Tibial artery (tissue), 4 donors: ENCODE measurements around the gene TLE4.

ENCODE experiments used
- DNase-seq, 2 donors: peaks; one replicate each; pipeline ENCODE4 v3.0.0-alpha.2; 2019
- H3K27ac ChIP-seq, 2 donors: fragments of 200-600 bp; sonication (generic) in 1 of 2; 1 replicate in 1 of 2; 2 replicates in 1 of 2; pipeline ENCODE4 v1.5.1; 2018 to 2019; ENCODE audit warnings: mild to moderate bottlenecking in 1 of 2
- H3K27me3 ChIP-seq, 2 donors: fragments of 200-600 bp; sonication (generic) in 1 of 2; one replicate each; pipeline versions ENCODE4 v1.5.1 to v1.6.0; 2016 to 2019
- H3K36me3 ChIP-seq, 3 donors: fragments of 200-600 bp; sonication (generic) in 2 of 3; one replicate each; pipeline ENCODE4 v1.5.1; 2016 to 2019; ENCODE audit warnings: mild to moderate bottlenecking in 2 of 3
- H3K4me1 ChIP-seq, 4 donors: fragments of 200-600 bp; sonication (generic) in 2 of 4; 1 replicate in 3 of 4; 2 replicates in 1 of 4; pipeline ENCODE4 v1.5.1; 2016 to 2019
- H3K4me3 ChIP-seq, 2 donors: fragments of 200-600 bp; sonication (generic) in 1 of 2; 1 replicate in 1 of 2; 2 replicates in 1 of 2; pipeline ENCODE4 v1.5.1; 2018 to 2019; ENCODE audit warnings: mild to moderate bottlenecking in 2 of 2
- H3K9me3 ChIP-seq, 3 donors: fragments of 200-600 bp; sonication (generic) in 1 of 3; one replicate each; pipeline ENCODE4 v1.5.1; 2016 to 2019
- CTCF ChIP-seq, 2 experiments: fragments of 200-600 bp in 1 of 2; fragments of 450-650 bp in 1 of 2; IDR thresholded peaks; one replicate each; pipeline ENCODE4 v1.5.1; 2017 to 2019; ENCODE audit warnings: antibody characterized with exemption in 2 of 2, mild to moderate bottlenecking in 1 of 2, moderate library complexity in 1 of 2
- intact Hi-C: fragments of 100-400 bp; cut with DNase I; formaldehyde crosslinking; loops from one replicate; pipeline ENCODE4 v1.15.0; 2023; ENCODE audit warnings: low total_unique reads

The TLE4 gene

GRCh38 chr9:79621916-79622575, 50.3 kb downstream of the TLE4 start:
- intact Hi-C loops: no loop called here
- no peaks in the 10 kb centered on the region for H3K27me3 ChIP-seq

GRCh38 chr9:79623799-79624721, 52.3 kb downstream of the TLE4 start:
- Histone ChIP-seq H3K27ac (no peak overlapping the region), H3K36me3 (no peaks in the 10 kb centered on the region), H3K9me3 (no peaks in the 10 kb centered on the region), H3K27me3 (no peaks in the 10 kb centered on the region), H3K4me3 (no peak overlapping the region), H3K4me1 (peaks cover 0 to 12% (median 0%) of the 10 kb centered on the region in 4 donors)
- peak; percentile 48 to 65 for DNase-seq
- intact Hi-C loops: no loop called here
- TF ChIP-seq CTCF (IDR thresholded peaks at IDR 0.05): no peak

More at GRCh38 chr9:79621916-79622575, 50.3 kb downstream of the TLE4 start:
- H3K4me1 ChIP-seq: peaks cover 0 to 19% (median 5%) of the 10 kb centered on the region in 4 donors
- no peak for DNase-seq
- H3K27ac ChIP-seq: no peak overlapping the region
- H3K36me3 ChIP-seq: no peaks in the 10 kb centered on the region
- no peak for TF ChIP-seq CTCF (IDR thresholded peaks at IDR 0.05)
- H3K4me3 ChIP-seq: no peak overlapping the region
- H3K9me3 ChIP-seq: no peaks in the 10 kb centered on the region

GRCh38 chr9:79629721-79630120, 58.0 kb downstream of the TLE4 start:
- no peak overlapping the region for H3K4me3 ChIP-seq
- no peak overlapping the region for H3K27ac ChIP-seq
- H3K36me3 ChIP-seq: no peaks in the 10 kb centered on the region
- no peaks in the 10 kb centered on the region for H3K9me3 ChIP-seq
- no peak for TF ChIP-seq CTCF (IDR thresholded peaks at IDR 0.05)
- DNase-seq: no peak
- peaks cover 0 to 24% (median 0%) of the 10 kb centered on the region in 4 donors for H3K4me1 ChIP-seq
- H3K27me3 ChIP-seq: no peaks in the 10 kb centered on the region
- intact Hi-C loops: no loop called here

GRCh38 chr9:79630521-79631403, 59.0 kb downstream of the TLE4 start:
- Histone ChIP-seq H3K9me3 (no peaks in the 10 kb centered on the region), H3K4me3 (no peak overlapping the region), H3K36me3 (no peaks in the 10 kb centered on the region), H3K27ac (no peak overlapping the region), H3K27me3 (no peaks in the 10 kb centered on the region), H3K4me1 (peaks cover 0 to 24% (median 0%) of the 10 kb centered on the region in 4 donors)
- no peak for DNase-seq
- intact Hi-C loops: no loop called here
- TF ChIP-seq CTCF (IDR thresholded peaks at IDR 0.05): no peak

- H3K9me3 ChIP-seq: no peaks in the 10 kb centered on the region
- intact Hi-C loops: no loop called here
- no peak for DNase-seq
- H3K4me3 ChIP-seq: no peak overlapping the region
- no peak overlapping the region for H3K27ac ChIP-seq
- H3K27me3 ChIP-seq: no peaks in the 10 kb centered on the region
- no peak for TF ChIP-seq CTCF (IDR thresholded peaks at IDR 0.05)
- H3K36me3 ChIP-seq: no peaks in the 10 kb centered on the region
- H3K4me1 ChIP-seq: peaks cover 0 to 24% (median 0%) of the 10 kb centered on the region in 4 donors
These were observed 60.3 kb downstream of the TLE4 start for GRCh38 chr9:79632060-79632459.
